ENCODE data around the gene PIK3R3.

Gene PIK3R3

GRCh38 chr1:46043458-46044017, 88.9 kb downstream of the PIK3R3 start:
- no peaks in the 10 kb centered on the region for H3K9me3 ChIP-seq (ENCODE audit: control extremely low read depth in 1 of 5, control insufficient read depth in 4 of 5, insufficient read depth in 2 of 5, low read depth in 1 of 5, low read length in 4 of 5)
- H3K4me1 ChIP-seq (ENCODE audit: control extremely low read depth in 1 of 4, control insufficient read depth in 4 of 4, insufficient read depth in 4 of 4, low read length in 3 of 4) = peaks cover 0 to 30% (median 12%) of the 10 kb centered on the region in 4 experiments
- WGBS (ENCODE audit: insufficient coverage) = 63% methylated on average over 5 of the region's 11 CpGs
- peak overlapping the region in 1 of 7 experiments; percentile 24 for H3K4me3 ChIP-seq (ENCODE audit: control insufficient read depth in 1 of 7, extremely low read depth in 1 of 7, insufficient read depth in 4 of 7, low read depth in 2 of 7, low read length in 6 of 7)
- no peak overlapping the region for H3K27ac ChIP-seq (ENCODE audit: insufficient read depth in 1 of 2, low read depth in 1 of 2, low read length in 2 of 2, poor library complexity in 1 of 2, severe bottlenecking in 2 of 2)
- peaks cover 0 to 1% (median 0%) of the 10 kb centered on the region in 4 experiments for H3K36me3 ChIP-seq (ENCODE audit: control insufficient read depth in 4 of 4, insufficient read depth in 4 of 4, low read length in 3 of 4)
- H3K27me3 ChIP-seq (replicated peaks in 2 of 5; ENCODE audit: control insufficient read depth in 4 of 5, insufficient read depth in 5 of 5, low read length in 4 of 5) = no peaks in the 10 kb centered on the region
- peak; percentile 29 to 76 (median 67) for DNase-seq
- ChIA-PET POLR2A (no interaction called here), CTCF (interaction anchor here (2.3 to 2.6 kb wide), 2 partner anchors 124 to 138 kb away, joined by 6 to 10 read pairs; no protein-coding TSS in a partner anchor)

- Histone ChIP-seq H3K4me1 (ENCODE audit: control extremely low read depth in 1 of 4, control insufficient read depth in 4 of 4, insufficient read depth in 4 of 4, low read length in 3 of 4) (peaks cover 0 to 30% (median 13%) of the 10 kb centered on the region in 4 experiments), H3K4me3 (ENCODE audit: control insufficient read depth in 1 of 7, extremely low read depth in 1 of 7, insufficient read depth in 4 of 7, low read depth in 2 of 7, low read length in 6 of 7) (no peak overlapping the region), H3K27ac (ENCODE audit: insufficient read depth in 1 of 2, low read depth in 1 of 2, low read length in 2 of 2, poor library complexity in 1 of 2, severe bottlenecking in 2 of 2) (no peak overlapping the region), H3K36me3 (ENCODE audit: control insufficient read depth in 4 of 4, insufficient read depth in 4 of 4, low read length in 3 of 4) (peaks cover 0 to 1% (median 0%) of the 10 kb centered on the region in 4 experiments), H3K9me3 (ENCODE audit: control extremely low read depth in 1 of 5, control insufficient read depth in 4 of 5, insufficient read depth in 2 of 5, low read depth in 1 of 5, low read length in 4 of 5) (no peaks in the 10 kb centered on the region), H3K27me3 (replicated peaks in 2 of 5; ENCODE audit: control insufficient read depth in 4 of 5, insufficient read depth in 5 of 5, low read length in 4 of 5) (no peaks in the 10 kb centered on the region)
- ChIA-PET CTCF (interaction anchor here (0.8 to 2.6 kb wide), 7 partner anchors 8 to 182 kb away, joined by 3 to 10 read pairs (median 4); partner anchors contain the start of gene TSPAN1), POLR2A (no interaction called here)
- DNase-seq = no peak
Observed at GRCh38 chr1:46041974-46042373, 90.5 kb downstream of the PIK3R3 start.

- Histone ChIP-seq H3K27me3 (replicated peaks in 2 of 5; ENCODE audit: control insufficient read depth in 4 of 5, insufficient read depth in 5 of 5, low read length in 4 of 5) (no peaks in the 10 kb centered on the region), H3K4me3 (ENCODE audit: control insufficient read depth in 1 of 7, extremely low read depth in 1 of 7, insufficient read depth in 4 of 7, low read depth in 2 of 7, low read length in 6 of 7) (no peak overlapping the region), H3K9me3 (ENCODE audit: control extremely low read depth in 1 of 5, control insufficient read depth in 4 of 5, insufficient read depth in 2 of 5, low read depth in 1 of 5, low read length in 4 of 5) (no peaks in the 10 kb centered on the region), H3K4me1 (ENCODE audit: control extremely low read depth in 1 of 4, control insufficient read depth in 4 of 4, insufficient read depth in 4 of 4, low read length in 3 of 4) (peaks cover 0 to 30% (median 13%) of the 10 kb centered on the region in 4 experiments), H3K36me3 (ENCODE audit: control insufficient read depth in 4 of 4, insufficient read depth in 4 of 4, low read length in 3 of 4) (peaks cover 0 to 1% (median 0%) of the 10 kb centered on the region in 4 experiments), H3K27ac (ENCODE audit: insufficient read depth in 1 of 2, low read depth in 1 of 2, low read length in 2 of 2, poor library complexity in 1 of 2, severe bottlenecking in 2 of 2) (no peak overlapping the region)
- CTCF ChIA-PET = interaction anchor here (0.8 to 2.6 kb wide), 6 partner anchors 8 to 182 kb away, joined by 3 to 10 read pairs (median 4); partner anchors contain the start of gene TSPAN1
- DNase-seq = no peak
- WGBS (ENCODE audit: insufficient coverage) = 100% methylated on average over 2 of the region's 2 CpGs
- POLR2A ChIA-PET = no interaction called here
Observed at GRCh38 chr1:46041551-46041950, 90.9 kb downstream of the PIK3R3 start.

DNA sequence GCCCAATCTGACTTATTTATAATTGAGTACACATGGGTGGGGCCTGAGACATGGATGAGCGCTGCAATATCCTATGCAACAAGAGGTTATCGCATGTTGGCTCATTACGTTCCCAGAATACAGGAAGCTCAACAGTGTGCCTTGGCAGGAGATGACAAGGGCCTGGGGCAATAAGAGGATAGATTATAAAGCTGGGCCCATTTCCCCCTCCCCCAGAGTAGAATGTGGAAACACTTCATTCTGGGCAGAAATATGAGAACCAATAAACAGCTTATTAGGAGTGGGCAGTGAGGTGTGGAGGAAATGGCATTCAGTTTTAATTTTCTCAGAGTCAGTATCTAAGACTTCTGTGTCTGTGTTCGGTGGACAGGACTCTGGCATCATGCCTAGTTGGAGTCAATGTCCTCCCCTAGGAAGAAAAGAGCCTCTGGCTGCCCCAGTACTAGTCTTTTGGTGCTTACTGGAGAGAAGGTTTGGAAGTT, 92.8 kb downstream of the PIK3R3 start:
- H3K4me1 ChIP-seq (ENCODE audit: control extremely low read depth in 1 of 4, control insufficient read depth in 4 of 4, insufficient read depth in 4 of 4, low read length in 3 of 4) = peaks cover 0 to 30% (median 13%) of the 10 kb centered on the region in 4 experiments
- CTCF ChIA-PET = interaction anchor here (0.9 to 9.8 kb wide), 3 partner anchors 18 to 182 kb away, joined by 3 to 167 read pairs (median 75); partner anchors contain the start of genes P3R3URF and TSPAN1
- H3K4me3 ChIP-seq (ENCODE audit: control insufficient read depth in 1 of 7, extremely low read depth in 1 of 7, insufficient read depth in 4 of 7, low read depth in 2 of 7, low read length in 6 of 7) = no peak overlapping the region
- no peak for DNase-seq
- H3K36me3 ChIP-seq (ENCODE audit: control insufficient read depth in 4 of 4, insufficient read depth in 4 of 4, low read length in 3 of 4) = peaks cover 0 to 5% (median 4%) of the 10 kb centered on the region in 4 experiments
- POLR2A ChIA-PET = no interaction called here
- no peak overlapping the region for H3K27ac ChIP-seq (ENCODE audit: insufficient read depth in 1 of 2, low read depth in 1 of 2, low read length in 2 of 2, poor library complexity in 1 of 2, severe bottlenecking in 2 of 2)
- no peaks in the 10 kb centered on the region for H3K27me3 ChIP-seq (replicated peaks in 2 of 5; ENCODE audit: control insufficient read depth in 4 of 5, insufficient read depth in 5 of 5, low read length in 4 of 5)
- no peaks in the 10 kb centered on the region for H3K9me3 ChIP-seq (ENCODE audit: control extremely low read depth in 1 of 5, control insufficient read depth in 4 of 5, insufficient read depth in 2 of 5, low read depth in 1 of 5, low read length in 4 of 5)
- WGBS (ENCODE audit: insufficient coverage) = 54% methylated on average over 4 of the region's 4 CpGs

DNA sequence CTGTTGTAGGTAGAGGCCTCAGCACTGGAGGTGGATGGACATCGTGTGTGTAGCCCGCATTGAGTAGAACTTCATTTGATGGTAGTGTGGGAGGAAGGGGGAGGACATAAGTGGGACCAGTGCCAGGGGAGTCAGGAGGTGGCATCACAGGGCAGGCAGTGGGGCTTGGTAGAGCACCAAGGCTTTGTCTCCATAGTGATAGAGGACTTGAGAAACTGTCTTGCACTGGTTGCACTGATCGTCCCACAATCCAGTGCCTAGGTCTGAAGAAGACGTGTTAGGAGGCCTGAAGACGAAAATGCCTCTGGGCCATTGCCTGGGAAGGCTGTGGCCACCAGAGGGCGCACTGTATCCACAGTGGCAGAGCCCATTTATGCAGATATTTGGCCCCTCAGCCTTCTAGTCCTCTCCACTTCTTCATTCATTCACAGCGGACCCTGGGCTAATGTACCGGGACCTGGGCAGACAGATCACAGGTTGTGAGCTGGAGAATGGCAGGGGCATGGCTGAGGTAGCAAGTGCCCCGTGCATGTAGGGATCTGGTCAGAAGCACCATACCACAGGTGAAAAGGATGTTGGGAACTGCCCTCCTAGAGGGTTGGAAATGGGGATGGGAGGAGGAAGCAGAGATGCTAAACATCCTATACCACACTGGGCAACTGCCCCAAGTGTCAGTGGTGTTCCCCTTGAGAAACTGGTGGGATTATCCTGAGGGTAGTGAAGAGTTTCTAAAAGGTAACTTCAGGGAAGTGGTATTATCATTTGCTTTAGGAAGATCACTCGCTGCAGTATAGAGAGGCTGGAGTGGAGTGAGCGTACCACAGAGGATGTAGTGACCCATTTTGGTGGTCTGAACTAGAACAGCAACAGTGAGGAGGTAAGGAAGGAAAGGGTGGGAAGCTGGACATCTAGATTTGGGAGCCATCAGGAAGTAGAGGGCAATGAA, 95.3 kb downstream of the PIK3R3 start:
- Histone ChIP-seq H3K27me3 (replicated peaks in 2 of 5; ENCODE audit: control insufficient read depth in 4 of 5, insufficient read depth in 5 of 5, low read length in 4 of 5) (no peaks in the 10 kb centered on the region), H3K4me3 (ENCODE audit: control insufficient read depth in 1 of 7, extremely low read depth in 1 of 7, insufficient read depth in 4 of 7, low read depth in 2 of 7, low read length in 6 of 7) (no peak overlapping the region), H3K9me3 (ENCODE audit: control extremely low read depth in 1 of 5, control insufficient read depth in 4 of 5, insufficient read depth in 2 of 5, low read depth in 1 of 5, low read length in 4 of 5) (no peaks in the 10 kb centered on the region), H3K27ac (ENCODE audit: insufficient read depth in 1 of 2, low read depth in 1 of 2, low read length in 2 of 2, poor library complexity in 1 of 2, severe bottlenecking in 2 of 2) (no peak overlapping the region), H3K36me3 (ENCODE audit: control insufficient read depth in 4 of 4, insufficient read depth in 4 of 4, low read length in 3 of 4) (peaks cover 0 to 20% (median 15%) of the 10 kb centered on the region in 4 experiments), H3K4me1 (ENCODE audit: control extremely low read depth in 1 of 4, control insufficient read depth in 4 of 4, insufficient read depth in 4 of 4, low read length in 3 of 4) (peaks cover 0 to 10% (median 6%) of the 10 kb centered on the region in 4 experiments)
- POLR2A ChIA-PET = no interaction called here
- 37% methylated on average over 10 of the region's 11 CpGs for WGBS (ENCODE audit: insufficient coverage)
- CTCF ChIA-PET = interaction anchor here (0.6 to 9.8 kb wide), 16 partner anchors 10 to 368 kb away, joined by 3 to 167 read pairs (median 4); partner anchors contain the start of genes P3R3URF and TSPAN1
- DNase-seq = peak; percentile 78 to 90 (median 83)

DNA sequence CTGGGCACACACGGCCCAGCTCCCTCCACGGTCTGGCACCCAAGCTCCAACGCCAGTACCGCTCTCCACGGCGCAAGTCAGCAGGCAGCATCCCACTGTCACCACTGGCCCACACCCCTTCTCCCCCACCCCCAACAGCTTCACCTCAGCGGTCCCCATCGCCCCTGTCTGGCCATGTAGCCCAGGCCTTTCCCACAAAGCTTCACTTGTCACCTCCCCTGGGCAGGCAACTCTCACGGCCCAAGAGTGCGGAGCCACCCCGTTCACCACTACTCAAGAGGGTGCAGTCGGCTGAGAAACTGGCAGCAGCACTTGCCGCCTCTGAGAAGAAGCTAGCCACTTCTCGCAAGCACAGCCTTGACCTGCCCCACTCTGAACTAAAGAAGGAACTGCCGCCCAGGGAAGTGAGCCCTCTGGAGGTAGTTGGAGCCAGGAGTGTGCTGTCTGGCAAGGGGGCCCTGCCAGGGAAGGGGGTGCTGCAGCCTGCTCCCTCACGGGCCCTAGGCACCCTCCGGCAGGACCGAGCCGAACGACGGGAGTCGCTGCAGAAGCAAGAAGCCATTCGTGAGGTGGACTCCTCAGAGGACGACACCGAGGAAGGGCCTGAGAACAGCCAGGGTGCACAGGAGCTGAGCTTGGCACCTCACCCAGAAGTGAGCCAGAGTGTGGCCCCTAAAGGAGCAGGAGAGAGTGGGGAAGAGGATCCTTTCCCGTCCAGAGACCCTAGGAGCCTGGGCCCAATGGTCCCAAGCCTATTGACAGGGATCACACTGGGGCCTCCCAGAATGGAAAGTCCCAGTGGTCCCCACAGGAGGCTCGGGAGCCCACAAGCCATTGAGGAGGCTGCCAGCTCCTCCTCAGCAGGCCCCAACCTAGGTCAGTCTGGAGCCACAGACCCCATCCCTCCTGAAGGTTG, 97.6 kb downstream of the PIK3R3 start:
- Histone ChIP-seq H3K27me3 (replicated peaks in 2 of 5; ENCODE audit: control insufficient read depth in 4 of 5, insufficient read depth in 5 of 5, low read length in 4 of 5) (no peaks in the 10 kb centered on the region), H3K9me3 (ENCODE audit: control extremely low read depth in 1 of 5, control insufficient read depth in 4 of 5, insufficient read depth in 2 of 5, low read depth in 1 of 5, low read length in 4 of 5) (no peaks in the 10 kb centered on the region), H3K36me3 (ENCODE audit: control insufficient read depth in 4 of 4, insufficient read depth in 4 of 4, low read length in 3 of 4) (peaks cover 0 to 42% (median 30%) of the 10 kb centered on the region in 4 experiments), H3K4me3 (ENCODE audit: control insufficient read depth in 1 of 7, extremely low read depth in 1 of 7, insufficient read depth in 4 of 7, low read depth in 2 of 7, low read length in 6 of 7) (no peak overlapping the region), H3K27ac (ENCODE audit: insufficient read depth in 1 of 2, low read depth in 1 of 2, low read length in 2 of 2, poor library complexity in 1 of 2, severe bottlenecking in 2 of 2) (no peak overlapping the region), H3K4me1 (ENCODE audit: control extremely low read depth in 1 of 4, control insufficient read depth in 4 of 4, insufficient read depth in 4 of 4, low read length in 3 of 4) (peaks cover 0 to 6% (median 5%) of the 10 kb centered on the region in 4 experiments)
- DNase-seq = no peak
- 94% methylated on average over 22 of the region's 27 CpGs for WGBS (ENCODE audit: insufficient coverage)
- ChIA-PET CTCF (interaction anchor here (1.3 to 9.8 kb wide), 5 partner anchors 8 to 187 kb away, joined by 3 to 167 read pairs (median 17); partner anchors contain the start of genes P3R3URF and TSPAN1), POLR2A (interaction anchor here (0.6 to 0.7 kb wide), 3 partner anchors 20 to 155 kb away, joined by 3 to 4 read pairs (median 4); no protein-coding TSS in a partner anchor)

Data from common myeloid progenitor, CD34-positive (primary cell).